Mononuclear cell (primary cell): ENCODE measurements around the gene LPP. TPM values are rescaled to one million over a fixed set of nuclear protein-coding genes. Genes with fewer than 3 reads are reported as not detected.

Experiments used
- H3K27me3 ChIP-seq: 2 replicates; pipeline ENCODE4 v1.6.0; 2011; ENCODE audit warnings: low read length, control low read depth; ENCODE audit not compliant: insufficient read depth
- H3K4me1 ChIP-seq: 2 replicates; pipeline ENCODE4 v1.5.1; 2011; ENCODE audit warnings: mild to moderate bottlenecking, low read length, control low read depth; ENCODE audit not compliant: insufficient read depth
- H3K4me3 ChIP-seq: 2 replicates; pipeline ENCODE4 v1.5.1; 2011; ENCODE audit warnings: mild to moderate bottlenecking, low read length, moderate library complexity
- H3K9me3 ChIP-seq: 2 replicates; pipeline ENCODE4 v1.5.1; 2011; ENCODE audit warnings: low read depth, mild to moderate bottlenecking, control low read depth, low read length
- total RNA-seq: library from RNA; depleted of rRNA; stranded (reverse); fragments of >200 nt; gene quantifications from one replicate; pipeline ENCODE4 v1.2.3, GENCODE V29; 2012

Gene LPP
- total RNA-seq, 1 donor, result 32.5 TPM

DNA sequence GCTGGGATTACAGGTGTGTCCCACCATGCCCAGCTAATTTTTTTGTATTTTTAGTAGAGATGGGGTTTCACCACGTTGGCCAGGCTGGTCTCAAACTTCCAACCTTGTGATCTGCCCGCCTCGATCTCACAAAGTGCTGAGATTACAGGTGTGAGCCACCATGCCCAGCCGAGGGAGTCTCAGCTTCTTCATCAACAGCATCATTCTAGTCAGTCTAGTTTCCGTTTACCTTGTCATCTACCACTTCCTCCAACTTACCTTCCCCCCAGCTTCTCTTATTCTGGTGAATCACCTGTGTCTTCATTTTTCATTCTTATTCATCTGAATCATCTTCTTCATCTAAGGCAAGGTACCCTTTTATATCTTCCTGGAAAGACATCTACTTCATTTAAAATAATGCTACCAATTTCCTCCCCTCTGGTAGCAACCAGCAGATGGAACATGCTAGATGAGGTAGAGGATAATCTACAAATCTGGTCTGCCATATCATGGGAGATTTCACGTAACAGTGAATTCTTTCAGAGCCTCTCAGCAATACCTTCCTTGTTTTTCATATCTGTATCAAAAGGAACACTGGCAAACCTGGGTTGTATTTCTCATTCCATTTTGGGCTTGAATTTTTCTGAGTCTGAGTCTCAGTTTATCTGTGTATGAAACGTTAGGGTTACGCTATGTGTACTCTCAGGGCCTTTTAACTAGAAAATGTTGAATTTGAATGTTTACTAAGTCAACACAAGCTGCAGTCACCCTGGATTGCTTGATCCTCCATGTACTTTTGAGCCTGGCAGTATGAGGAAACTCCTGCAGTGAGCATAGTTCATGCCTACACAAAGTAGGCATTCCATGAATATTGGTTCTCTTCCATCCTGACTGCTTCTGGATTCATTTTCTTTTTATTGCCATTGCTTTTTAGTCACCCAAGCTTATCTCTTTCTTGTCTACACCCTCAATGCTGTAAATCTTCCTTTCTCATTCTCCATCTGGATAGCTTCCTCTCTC is 16.8 kb downstream of the LPP start:
- no peak overlapping the region for H3K4me3 ChIP-seq
- no peaks in the 10 kb centered on the region for H3K9me3 ChIP-seq
- H3K27me3 ChIP-seq, result no peaks in the 10 kb centered on the region
- H3K4me1 ChIP-seq, result peaks cover 14% of the 10 kb centered on the region

DNA sequence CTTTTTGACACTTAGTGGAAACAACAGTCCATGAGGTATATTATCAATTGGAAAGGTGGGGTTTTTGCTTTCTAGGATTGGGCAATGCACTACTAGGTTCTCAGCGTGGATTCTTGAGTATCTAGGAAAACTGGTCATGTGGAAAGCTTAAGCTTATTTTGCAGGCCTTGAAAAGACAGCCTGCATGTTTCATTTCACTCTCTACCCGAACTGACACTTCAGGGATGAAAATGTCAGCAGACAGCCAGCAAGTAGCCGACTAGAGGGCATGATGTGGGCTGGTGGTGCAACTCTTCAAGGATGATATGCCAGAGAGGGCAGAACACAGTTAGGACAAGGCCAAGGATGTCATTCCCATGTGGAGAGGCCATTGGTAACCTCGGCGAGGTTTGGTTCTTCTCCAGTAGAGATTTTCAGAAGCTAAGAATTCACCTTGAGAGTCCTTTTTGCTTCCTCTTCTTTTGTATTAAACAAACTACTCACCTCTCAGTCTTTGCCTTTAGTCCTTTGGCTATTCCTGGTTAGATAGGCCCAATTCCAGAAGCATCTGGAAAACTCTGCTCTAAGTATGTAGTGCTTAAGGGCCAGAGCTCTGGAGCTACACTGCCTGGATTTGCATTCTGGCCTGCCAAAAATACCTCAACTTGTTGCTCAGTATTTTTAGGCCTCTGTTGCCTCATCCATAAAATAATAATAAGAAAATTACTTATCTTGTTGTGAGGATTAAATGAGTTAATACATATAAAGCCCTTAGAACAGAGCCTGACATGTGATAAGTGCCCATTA is 17.9 kb downstream of the LPP start:
- no peak overlapping the region for H3K4me3 ChIP-seq
- H3K27me3 ChIP-seq, result no peaks in the 10 kb centered on the region
- H3K4me1 ChIP-seq, result peaks cover 14% of the 10 kb centered on the region
- H3K9me3 ChIP-seq, result no peaks in the 10 kb centered on the region

- Histone ChIP-seq H3K9me3 (no peaks in the 10 kb centered on the region), H3K4me1 (peaks cover 21% of the 10 kb centered on the region), H3K27me3 (no peaks in the 10 kb centered on the region), H3K4me3 (no peak overlapping the region)
These were observed 20.5 kb downstream of the LPP start for GRCh38 chr3:188174317-188175044.

- no peaks in the 10 kb centered on the region for H3K9me3 ChIP-seq
- H3K4me1 ChIP-seq, result peaks cover 20% of the 10 kb centered on the region
- no peak overlapping the region for H3K4me3 ChIP-seq
- H3K27me3 ChIP-seq, result no peaks in the 10 kb centered on the region
These were observed 22.5 kb downstream of the LPP start for GRCh38 chr3:188176476-188176875.

DNA sequence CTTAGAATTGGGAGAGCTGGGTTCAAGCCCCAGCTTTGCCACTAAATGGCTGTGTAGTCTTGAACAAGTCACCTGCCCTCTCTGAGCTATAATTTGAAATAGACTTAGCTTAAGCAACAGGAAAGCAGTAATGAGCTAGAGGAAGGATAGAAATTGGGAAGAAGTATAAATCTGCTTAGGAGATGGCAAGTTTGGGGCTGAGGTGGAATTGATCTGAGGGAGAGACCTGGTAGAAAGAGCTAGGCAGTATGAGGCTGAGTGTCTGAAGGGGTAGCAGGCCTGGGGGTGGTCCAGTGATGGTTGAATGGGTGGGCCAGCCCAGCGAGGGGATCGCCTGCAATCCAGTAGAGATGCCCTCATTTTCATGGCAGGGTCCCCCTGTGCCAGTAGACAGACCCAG is 22.9 kb downstream of the LPP start:
- no peaks in the 10 kb centered on the region for H3K27me3 ChIP-seq
- peaks cover 20% of the 10 kb centered on the region for H3K4me1 ChIP-seq
- no peak overlapping the region for H3K4me3 ChIP-seq
- H3K9me3 ChIP-seq, result no peaks in the 10 kb centered on the region

DNA sequence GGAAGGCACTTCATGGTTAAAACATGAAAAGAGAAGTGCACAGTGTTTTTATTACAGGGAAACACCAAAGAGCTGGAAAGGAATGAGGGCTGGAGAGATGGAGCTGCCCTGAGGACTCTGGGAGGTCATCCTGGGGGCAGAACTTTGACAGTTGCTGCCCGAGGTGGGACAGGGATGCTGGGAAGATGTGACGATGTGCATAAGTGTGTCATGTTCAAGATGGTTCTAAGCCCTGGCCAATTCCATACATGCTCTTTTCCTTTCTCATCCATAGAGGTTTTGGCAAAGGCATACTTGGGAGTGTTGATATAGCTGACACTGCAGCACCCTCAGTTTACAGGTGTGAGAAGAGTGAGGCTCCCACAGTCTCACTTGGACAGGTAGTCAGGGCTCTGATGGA is 23.8 kb downstream of the LPP start:
- Histone ChIP-seq H3K27me3 (no peaks in the 10 kb centered on the region), H3K9me3 (no peaks in the 10 kb centered on the region), H3K4me3 (no peak overlapping the region), H3K4me1 (peaks cover 20% of the 10 kb centered on the region)

- Histone ChIP-seq H3K9me3 (no peaks in the 10 kb centered on the region), H3K4me3 (no peak overlapping the region), H3K27me3 (no peaks in the 10 kb centered on the region), H3K4me1 (peaks cover 20% of the 10 kb centered on the region)
These were observed 24.5 kb downstream of the LPP start for GRCh38 chr3:188178293-188178936.

- Histone ChIP-seq H3K4me3 (no peak overlapping the region), H3K27me3 (no peaks in the 10 kb centered on the region), H3K4me1 (peaks cover 20% of the 10 kb centered on the region), H3K9me3 (no peaks in the 10 kb centered on the region)
These were observed 25.3 kb downstream of the LPP start for GRCh38 chr3:188179006-188179966.

DNA sequence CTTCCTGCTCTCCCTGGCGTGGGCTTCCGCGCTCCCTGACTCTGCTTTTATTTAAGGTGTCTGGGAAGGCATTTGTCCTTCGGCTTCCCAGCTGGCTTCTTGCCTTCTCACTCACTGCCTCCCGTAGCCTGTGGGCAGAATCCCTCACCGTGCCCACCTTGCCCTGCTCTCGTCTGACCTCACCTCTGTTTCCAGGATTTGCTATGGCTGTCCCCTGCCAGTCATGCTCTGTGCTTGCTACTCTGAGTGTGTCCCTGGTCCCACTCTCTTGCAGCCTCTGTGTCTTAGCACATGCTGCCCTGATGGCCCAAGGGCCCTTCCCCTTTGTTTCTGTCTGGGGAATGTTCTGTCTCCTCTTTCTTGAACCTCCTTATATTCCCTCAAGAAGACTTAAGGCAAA is 26.2 kb downstream of the LPP start:
- H3K4me3 ChIP-seq, result no peak overlapping the region
- peaks cover 11% of the 10 kb centered on the region for H3K4me1 ChIP-seq
- no peaks in the 10 kb centered on the region for H3K9me3 ChIP-seq
- H3K27me3 ChIP-seq, result no peaks in the 10 kb centered on the region

DNA sequence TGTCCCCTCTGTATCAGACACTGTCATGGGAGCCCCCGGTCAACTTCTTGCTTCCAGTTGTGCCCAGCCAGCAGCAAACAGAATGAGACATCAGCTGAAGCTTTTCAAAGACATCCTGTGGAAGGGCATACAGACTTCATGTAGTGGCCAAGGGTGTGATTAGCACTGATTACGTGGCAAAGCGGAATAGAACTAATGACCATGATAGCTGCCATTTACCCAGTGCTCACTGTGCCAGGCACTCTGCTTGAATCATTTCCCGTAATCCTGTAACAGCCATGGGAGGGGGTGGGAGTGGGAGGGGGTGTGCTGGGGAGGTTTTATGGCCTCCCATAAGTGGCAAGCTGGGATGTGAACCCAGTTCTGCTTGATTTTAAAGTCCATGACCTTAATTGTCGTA is 29.5 kb downstream of the LPP start:
- no peaks in the 10 kb centered on the region for H3K27me3 ChIP-seq
- no peak overlapping the region for H3K4me3 ChIP-seq
- H3K9me3 ChIP-seq, result no peaks in the 10 kb centered on the region
- peaks cover 24% of the 10 kb centered on the region for H3K4me1 ChIP-seq

GRCh38 chr3:188184160-188184559 is 30.2 kb downstream of the LPP start:
- Histone ChIP-seq H3K4me1 (peaks cover 21% of the 10 kb centered on the region), H3K9me3 (no peaks in the 10 kb centered on the region), H3K4me3 (no peak overlapping the region), H3K27me3 (no peaks in the 10 kb centered on the region)

- peaks cover 19% of the 10 kb centered on the region for H3K4me1 ChIP-seq
- no peaks in the 10 kb centered on the region for H3K9me3 ChIP-seq
- no peak overlapping the region for H3K4me3 ChIP-seq
- H3K27me3 ChIP-seq, result no peaks in the 10 kb centered on the region
These were observed 30.7 kb downstream of the LPP start for GRCh38 chr3:188184649-188185048.

DNA sequence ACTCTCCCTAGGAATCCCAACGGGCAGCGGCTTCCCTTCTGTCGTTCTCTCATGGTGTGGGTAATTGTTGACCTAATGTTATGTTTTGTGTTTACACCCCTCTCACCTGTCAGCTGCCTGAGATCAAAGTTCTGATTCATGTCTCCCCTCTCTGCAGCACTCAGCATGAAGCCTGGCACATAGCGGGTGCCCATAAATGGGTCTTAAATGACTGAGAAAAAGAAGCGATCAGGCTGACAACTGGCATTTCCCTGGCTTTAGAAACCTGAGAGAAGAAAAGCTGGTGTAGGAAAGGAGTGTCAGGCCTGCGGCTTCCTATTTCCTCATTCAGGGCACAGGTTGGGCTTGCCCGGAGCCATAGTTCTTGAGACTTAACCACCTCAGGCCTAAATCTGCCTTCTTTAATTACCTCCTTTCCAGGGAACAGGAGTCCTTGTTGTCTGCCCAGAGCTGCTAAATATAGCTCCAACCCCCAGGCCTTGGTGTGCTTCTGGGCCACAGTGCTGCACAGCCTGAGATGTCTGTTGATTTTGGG is 31.8 kb downstream of the LPP start:
- H3K27me3 ChIP-seq, result no peaks in the 10 kb centered on the region
- H3K9me3 ChIP-seq, result no peaks in the 10 kb centered on the region
- peaks cover 19% of the 10 kb centered on the region for H3K4me1 ChIP-seq
- no peak overlapping the region for H3K4me3 ChIP-seq
